GM18868 (cell line): ENCODE data around the gene KDM2A.

ENCODE experiments used
- ATAC-seq: cut with Tn5 transposase; IDR thresholded peaks from one replicate; pipeline ENCODE4 v1.9.1; 2021; ENCODE audit warnings: mild to moderate bottlenecking, moderate library complexity; ENCODE audit not compliant: unreplicated experiment

The KDM2A gene

DNA sequence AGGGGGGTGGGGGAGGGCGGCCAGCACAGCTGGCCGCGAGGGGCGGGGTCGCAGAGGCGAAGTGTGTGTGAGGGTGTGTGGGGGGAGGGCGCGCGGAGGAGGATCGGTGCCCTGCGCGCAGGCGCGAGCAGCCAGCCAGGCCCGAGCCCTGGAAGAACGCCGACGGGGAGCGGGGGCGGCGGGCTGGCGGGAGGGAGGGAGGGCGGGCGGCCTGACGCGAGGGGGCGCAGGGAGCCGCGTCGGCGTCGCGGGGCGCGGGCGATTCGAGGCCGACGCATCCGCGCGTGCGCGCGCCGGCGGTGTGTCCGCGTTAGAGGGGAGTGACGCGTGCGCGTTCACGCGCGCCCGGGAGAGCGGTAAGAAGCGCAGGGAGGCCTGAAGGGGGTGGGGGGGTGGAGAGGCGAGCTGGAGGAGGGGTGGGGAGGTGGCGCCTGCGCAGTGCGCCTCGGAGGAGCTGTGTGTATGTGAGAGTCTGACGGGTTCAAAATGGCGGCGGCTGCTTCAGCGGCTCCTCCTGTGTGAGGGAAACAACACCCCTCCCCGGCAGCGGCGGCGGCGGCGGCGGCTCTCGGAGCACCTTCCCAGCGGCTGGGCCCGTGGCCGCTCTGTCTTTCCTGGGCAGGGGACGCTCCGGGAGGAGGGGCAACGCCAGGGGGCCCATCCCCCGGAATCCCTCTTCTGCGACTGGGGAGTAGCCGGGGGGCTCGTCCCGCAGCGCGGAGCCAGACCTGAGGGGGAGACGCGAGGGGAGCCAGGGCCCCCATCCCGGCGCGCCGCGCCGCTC, at the start of gene KDM2A:
Gene KDM2A (plus strand): TSS at position 463 of the 784 bp plus-strand sequence. CDS start 2,054 bp downstream, outside the sequence.
- peak; percentile 56 for ATAC-seq

- ATAC-seq: no peak
These were observed 47.4 kb upstream of the KDM2A start for GRCh38 chr11:67071420-67072284.

DNA sequence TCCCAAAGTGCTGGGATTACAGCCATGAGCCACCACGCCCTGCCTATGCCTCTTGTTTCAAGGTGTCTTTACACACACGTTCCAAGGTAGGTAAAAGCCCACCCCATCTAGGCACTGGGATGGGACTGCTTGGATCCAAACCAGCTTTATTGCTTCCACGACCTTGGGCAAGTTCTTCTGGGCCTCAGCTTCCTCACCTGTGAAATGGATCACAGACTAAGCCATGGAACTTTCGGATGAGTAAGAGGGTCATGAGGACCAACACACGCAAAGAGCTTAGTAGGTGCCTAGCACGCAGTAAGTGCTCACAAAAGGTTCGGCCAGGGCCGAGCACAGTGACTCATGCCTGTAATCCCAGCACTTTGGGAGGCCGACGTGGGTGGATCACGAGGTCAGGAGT, 46.8 kb upstream of the KDM2A start:
- no peak for ATAC-seq

- no peak for ATAC-seq
These were observed 45.2 kb upstream of the KDM2A start for GRCh38 chr11:67073908-67074307.

GRCh38 chr11:67076202-67076601, 42.9 kb upstream of the KDM2A start:
- no peak for ATAC-seq

- no peak for ATAC-seq
These were observed 39.9 kb upstream of the KDM2A start for GRCh38 chr11:67079065-67079705.

- ATAC-seq: no peak
These were observed 36.8 kb upstream of the KDM2A start for GRCh38 chr11:67082071-67082791.

DNA sequence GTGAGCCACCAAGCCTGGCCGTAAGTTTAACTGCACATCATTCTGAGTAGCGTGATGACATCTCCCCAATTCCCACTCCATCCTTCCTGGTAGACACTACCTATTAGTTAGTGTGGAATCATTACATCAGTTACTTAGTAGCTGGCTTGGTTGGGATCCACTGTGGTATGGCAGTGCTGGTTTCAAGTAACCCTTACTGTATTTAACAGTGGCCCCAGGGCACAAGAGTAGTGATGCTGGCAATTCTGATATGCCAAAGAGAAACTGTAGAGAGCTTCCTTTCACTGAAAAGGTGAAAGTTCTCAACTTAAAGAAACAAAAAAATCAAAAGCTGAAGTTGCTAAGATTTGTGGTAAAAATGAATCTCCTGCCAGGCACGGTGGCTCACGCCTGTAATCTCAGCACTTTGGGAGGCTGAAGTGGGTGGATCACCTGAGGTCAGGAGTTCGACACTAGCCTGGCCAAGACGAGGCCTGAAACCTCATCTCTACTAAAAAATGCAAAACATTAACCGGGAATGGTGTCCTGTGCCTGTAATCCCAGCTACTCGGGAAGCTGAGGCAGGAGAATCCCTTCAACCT, 35.2 kb upstream of the KDM2A start:
- ATAC-seq: no peak

GRCh38 chr11:67085617-67086016, 33.4 kb upstream of the KDM2A start:
- ATAC-seq: no peak

GRCh38 chr11:67090717-67091116, 28.3 kb upstream of the KDM2A start:
- no peak for ATAC-seq

- no peak for ATAC-seq
These were observed 23.9 kb upstream of the KDM2A start for GRCh38 chr11:67095214-67095507.

DNA sequence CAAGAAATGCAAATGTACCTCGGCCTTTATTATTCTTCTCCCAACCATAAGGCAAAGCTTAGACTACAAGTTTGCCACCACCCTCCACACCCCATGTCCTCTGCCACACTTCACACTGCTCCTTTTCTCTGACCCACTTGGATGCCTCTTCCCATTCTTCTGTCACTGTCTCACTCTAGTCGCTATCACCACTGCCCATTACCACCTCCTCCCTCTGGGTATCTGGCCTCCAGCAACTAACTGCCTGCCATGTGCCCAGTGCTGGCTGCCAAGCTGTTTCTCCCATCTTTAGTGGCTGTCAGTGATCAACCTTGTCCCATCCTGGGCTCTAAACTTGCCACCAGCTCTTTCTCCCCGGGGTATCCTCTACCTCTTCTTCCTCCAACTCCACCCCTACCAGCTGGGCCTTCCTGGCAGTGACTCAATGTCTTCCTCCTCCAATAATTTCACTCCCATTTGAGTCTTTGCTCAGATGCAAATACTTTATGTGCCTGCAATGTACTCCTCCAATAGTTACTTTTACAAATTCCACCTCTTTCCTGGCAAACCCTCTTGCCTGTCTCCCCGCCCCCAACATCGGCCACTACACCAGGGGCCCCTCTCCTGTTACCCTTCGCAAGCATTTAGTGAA, 20.1 kb upstream of the KDM2A start:
- no peak for ATAC-seq

DNA sequence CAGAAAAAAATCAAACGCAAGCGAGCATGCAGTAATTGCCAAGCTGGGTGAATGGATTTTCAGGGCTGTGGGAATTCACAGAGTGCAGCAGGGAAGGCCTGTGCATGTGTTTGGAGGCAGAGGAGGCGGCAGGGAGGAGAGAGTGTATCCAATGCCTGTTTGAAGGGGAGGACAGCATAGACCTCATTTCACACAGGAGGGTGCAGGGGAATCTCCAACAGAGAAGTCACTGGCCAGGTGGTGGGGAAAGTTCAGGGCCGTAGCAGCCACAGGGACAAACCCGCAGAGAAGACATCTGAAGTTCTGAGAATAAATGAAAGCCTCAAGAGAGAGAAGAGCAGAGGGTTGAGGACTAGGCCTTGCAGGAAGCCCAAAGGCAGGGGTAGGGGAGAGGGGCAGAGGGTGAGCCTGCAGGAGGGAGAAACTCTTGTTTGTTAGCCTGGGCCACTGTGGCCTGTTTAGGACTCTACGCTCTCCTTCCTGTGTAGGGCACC, 19.2 kb upstream of the KDM2A start:
- ATAC-seq: peak; percentile 40

GRCh38 chr11:67102664-67103063, 16.4 kb upstream of the KDM2A start:
- ATAC-seq: no peak

GRCh38 chr11:67105964-67106363, 13.1 kb upstream of the KDM2A start:
- ATAC-seq: no peak

DNA sequence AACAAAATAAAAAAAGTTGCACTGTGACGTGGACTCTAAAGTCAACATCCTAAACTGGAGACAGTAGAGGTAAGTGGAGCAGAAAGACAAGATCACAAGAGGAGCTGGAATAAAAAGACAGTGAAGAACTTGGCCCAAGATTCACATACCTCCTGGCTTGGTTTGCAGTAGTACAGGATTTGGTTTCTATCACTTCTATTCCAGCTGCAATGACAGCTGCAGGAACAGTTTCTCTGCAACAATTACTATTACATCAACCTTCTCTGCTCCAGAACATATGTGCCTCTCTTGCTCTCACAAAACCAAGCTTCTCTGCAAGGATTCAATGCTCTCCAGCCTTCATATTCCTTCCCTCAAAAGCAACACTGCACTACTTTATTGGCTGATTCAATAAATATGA, 7.8 kb upstream of the KDM2A start:
- no peak for ATAC-seq

DNA sequence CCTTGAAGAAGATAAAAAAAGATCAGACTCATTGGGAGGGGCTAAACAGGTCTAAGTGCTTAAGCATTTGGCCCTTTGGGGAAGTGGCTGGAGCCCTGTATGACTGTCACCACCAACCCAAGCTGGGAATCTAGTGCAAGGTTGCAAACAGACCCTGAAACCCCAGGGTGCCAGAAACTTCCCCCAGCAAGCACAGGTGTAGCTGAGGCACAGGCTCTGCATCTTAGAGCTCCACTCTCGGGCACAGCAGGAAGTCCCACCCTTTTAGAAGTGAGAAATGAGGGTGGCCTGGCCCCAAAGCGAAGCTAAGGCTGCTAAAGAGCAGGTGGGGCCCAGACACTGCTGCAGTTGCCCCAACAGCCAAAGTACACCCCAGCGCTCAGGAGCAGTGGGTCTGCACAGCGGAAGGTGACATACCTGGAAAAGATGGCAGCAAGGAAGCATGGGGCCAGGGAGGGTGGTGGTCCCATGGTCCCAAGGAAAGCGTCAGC, 5.8 kb upstream of the KDM2A start:
- ATAC-seq: peak; percentile 75

DNA sequence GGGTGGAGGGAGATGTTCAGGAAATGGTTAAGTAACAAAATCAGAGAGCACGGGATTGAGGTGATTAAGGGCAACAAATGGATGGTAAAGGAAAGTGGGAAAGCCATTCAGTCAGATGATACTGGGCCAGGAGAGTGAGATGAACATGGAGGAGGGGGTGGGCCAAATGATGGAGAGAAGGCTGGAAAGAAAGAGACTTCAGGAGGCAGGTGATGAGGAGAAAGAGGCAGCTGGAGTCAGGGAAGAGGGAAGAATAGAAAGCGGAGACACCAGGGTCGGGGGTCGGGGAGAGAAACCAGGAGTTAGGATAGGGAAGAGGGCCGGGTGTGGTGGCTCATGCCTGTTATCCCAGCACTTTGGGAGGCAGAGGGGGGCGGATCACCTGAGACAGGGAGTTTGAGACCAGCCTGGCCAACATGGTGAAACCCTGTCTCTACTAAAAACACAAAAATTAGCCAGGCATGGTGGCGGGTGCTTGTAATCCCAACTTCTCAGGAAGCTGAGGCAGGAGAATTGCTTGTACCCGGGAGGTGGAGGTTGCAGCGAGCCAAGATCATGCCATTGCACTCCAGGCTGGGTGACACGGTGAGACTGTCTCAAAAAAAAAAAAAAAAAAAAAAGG, 4.7 kb upstream of the KDM2A start:
- no peak for ATAC-seq

DNA sequence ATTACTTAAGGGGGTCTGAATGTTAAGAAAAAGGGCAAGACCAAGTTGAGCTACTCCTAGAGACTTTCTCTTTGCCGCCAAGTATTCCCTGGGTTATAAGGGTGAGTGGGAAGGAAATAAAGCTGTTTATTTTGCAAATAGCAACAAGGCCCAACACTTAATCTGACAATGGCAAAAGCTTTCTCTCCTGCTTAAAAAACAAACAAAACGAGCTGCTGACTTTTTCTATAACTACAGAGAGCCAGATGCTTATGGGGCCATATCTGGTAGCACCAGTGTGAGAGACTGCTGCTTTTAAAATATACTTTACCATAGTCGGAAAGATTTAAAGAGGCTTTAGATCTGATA, 2.3 kb upstream of the KDM2A start:
- no peak for ATAC-seq

- ATAC-seq: no peak
These were observed 1.9 kb upstream of the KDM2A start for GRCh38 chr11:67117176-67117575.
